ENCODE data around the gene SCAANT1. TPM values are rescaled to one million over a fixed set of nuclear protein-coding genes. Genes with fewer than 3 reads are reported as not detected.

SCAANT1 gene
- total RNA-seq, 5 donors from 2014 or later (not counting 1 experiment from before 2014, with no cell fraction given) = 5.7 TPM; not detected in 4

GRCh38 chr3:63937661-63938651 is 25.8 kb upstream of the SCAANT1 start:
- H3K27ac Mint-ChIP-seq = peak overlapping the region; percentile 49 to 53
- Histone ChIP-seq H3K36me3 (ENCODE audit: control insufficient read depth in 2 of 2, extremely low read depth in 1 of 2, insufficient read depth in 1 of 2, low read length in 1 of 2) (peaks cover under 1 to 1% of the 10 kb centered on the region in 2 donors), H3K4me3 (ENCODE audit: control insufficient read depth in 1 of 2, extremely low read depth in 1 of 2, low read length in 1 of 2) (no peak overlapping the region), H3K4me1 (ENCODE audit: control insufficient read depth in 1 of 2, extremely low read depth in 1 of 2, insufficient read depth in 2 of 2, low read length in 2 of 2) (peaks cover 4 to 12% of the 10 kb centered on the region in 2 experiments), H3K27me3 (replicated peaks in 1 of 2; ENCODE audit: control insufficient read depth in 2 of 2, extremely low read depth in 1 of 2, insufficient read depth in 2 of 2, low read length in 1 of 2) (no peaks in the 10 kb centered on the region), H3K27ac (ENCODE audit: low read length) (no peak overlapping the region), H3K9me3 (no peaks in the 10 kb centered on the region)
- ATAC-seq (replicated peaks in 1 of 4) (peak in 1 of 4 experiments; percentile 45), DNase-seq (peak in 10 of 35 experiments; percentile 14 to 30 (median 22))
- 67% methylated on average over 3 of the region's 6 CpGs for WGBS (ENCODE audit: insufficient coverage)
- POLR2A ChIA-PET = interaction anchor here (0.7 to 1.7 kb wide), 4 partner anchors 13 to 59 kb away, joined by 3 to 4 read pairs (median 4); no protein-coding TSS in a partner anchor
- H3K9me3 Mint-ChIP-seq = no peaks in the 10 kb centered on the region
- H3K4me1 Mint-ChIP-seq = peaks cover 62 to 78% (median 71%) of the 10 kb centered on the region in 3 donors
- CTCF ChIA-PET = interaction anchor here in 1 of 2 donors (1.0 to 1.8 kb wide), 5 partner anchors 9 to 55 kb away, joined by 3 to 7 read pairs (median 3); no protein-coding TSS in a partner anchor
- H3K4me3 Mint-ChIP-seq = no peak overlapping the region
- H3K36me3 Mint-ChIP-seq = peaks cover 9% of the 10 kb centered on the region
- no peaks in the 10 kb centered on the region for H3K27me3 Mint-ChIP-seq

GRCh38 chr3:63936925-63937324 is 24.7 kb upstream of the SCAANT1 start:
- ChIA-PET POLR2A (interaction anchor here (0.8 to 1.0 kb wide), 3 partner anchors 8 to 22 kb away, joined by 3 to 4 read pairs (median 3); no protein-coding TSS in a partner anchor), CTCF (interaction anchor here in 1 of 2 donors (1.0 to 1.8 kb wide), 4 partner anchors 14 to 56 kb away, joined by 3 to 7 read pairs (median 4); no protein-coding TSS in a partner anchor)
- WGBS (ENCODE audit: insufficient coverage) = 100% methylated on average over 2 of the region's 4 CpGs

DNA sequence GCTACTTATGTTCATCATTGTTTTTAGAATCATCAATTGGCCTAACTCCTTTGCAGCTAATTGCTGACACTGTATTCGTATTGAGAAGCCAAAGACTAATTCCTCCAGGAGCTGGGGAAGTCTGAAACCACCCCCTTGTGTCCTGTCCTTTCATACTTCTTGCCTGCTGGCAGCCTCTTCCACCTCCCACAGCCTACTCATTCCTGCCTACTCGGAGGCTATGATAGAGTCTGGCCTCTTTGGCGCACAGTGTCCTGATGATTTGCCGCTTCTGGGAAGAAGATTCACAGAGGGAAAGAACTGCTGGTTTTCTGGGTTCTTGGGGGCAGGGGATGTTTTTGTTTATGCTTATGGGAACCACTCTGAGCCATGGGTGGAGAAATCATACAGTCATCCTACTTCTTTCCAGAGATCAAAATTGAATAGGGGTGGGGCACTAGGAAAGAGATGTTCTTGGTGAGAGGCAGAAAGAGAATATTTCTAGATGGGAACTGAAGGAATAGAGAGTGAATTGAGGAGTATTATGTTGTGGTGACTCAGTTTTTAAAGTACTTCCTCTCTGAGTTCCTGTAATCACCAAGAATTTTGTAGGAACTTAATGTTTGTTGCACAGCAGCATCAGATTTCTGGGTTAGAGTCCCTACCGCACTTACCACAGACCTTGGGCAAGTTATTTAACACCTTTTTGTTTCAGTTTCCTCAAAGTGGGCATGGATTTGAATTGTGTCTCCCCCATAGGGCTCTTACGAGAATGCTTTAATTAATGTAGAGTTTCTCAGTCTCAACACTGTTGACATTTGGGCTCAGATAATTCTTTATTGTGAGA is 22.1 kb upstream of the SCAANT1 start:
- 100% methylated on average over 1 of the region's 6 CpGs for WGBS (ENCODE audit: insufficient coverage)
- peak in 13 of 35 experiments; percentile 10 to 71 (median 19) for DNase-seq
- peak overlapping the region; percentile 75 for H3K27ac Mint-ChIP-seq
- H3K27me3 Mint-ChIP-seq = no peaks in the 10 kb centered on the region
- peaks cover 9 to 16% of the 10 kb centered on the region in 2 experiments for H3K4me1 ChIP-seq (ENCODE audit: control insufficient read depth in 1 of 2, extremely low read depth in 1 of 2, insufficient read depth in 2 of 2, low read length in 2 of 2)
- peak in 3 of 4 experiments; percentile 43 to 67 (median 66) for ATAC-seq (replicated peaks in 1 of 4)
- H3K36me3 Mint-ChIP-seq = peaks cover 9% of the 10 kb centered on the region
- H3K27ac ChIP-seq (ENCODE audit: low read length) = peak overlapping the region; percentile 65
- no peaks in the 10 kb centered on the region for H3K36me3 ChIP-seq (ENCODE audit: control insufficient read depth in 2 of 2, extremely low read depth in 1 of 2, insufficient read depth in 1 of 2, low read length in 1 of 2)
- no peak overlapping the region for H3K4me3 ChIP-seq (ENCODE audit: control insufficient read depth in 1 of 2, extremely low read depth in 1 of 2, low read length in 1 of 2)
- no peaks in the 10 kb centered on the region for H3K9me3 Mint-ChIP-seq
- H3K27me3 ChIP-seq (replicated peaks in 1 of 2; ENCODE audit: control insufficient read depth in 2 of 2, extremely low read depth in 1 of 2, insufficient read depth in 2 of 2, low read length in 1 of 2) = no peaks in the 10 kb centered on the region
- no peaks in the 10 kb centered on the region for H3K9me3 ChIP-seq
- peak overlapping the region; percentile 14 to 29 (median 22) for H3K4me3 Mint-ChIP-seq
- ChIA-PET POLR2A (interaction anchor here in 1 of 2 donors (0.7 kb wide), 1 partner anchor 82 kb away, joined by 3 read pairs; no protein-coding TSS in a partner anchor), CTCF (interaction anchor here in 1 of 2 donors (0.7 to 1.1 kb wide), 3 partner anchors 28 to 82 kb away, joined by 3 to 4 read pairs (median 3); no protein-coding TSS in a partner anchor)
- H3K4me1 Mint-ChIP-seq = peaks cover 62 to 86% (median 84%) of the 10 kb centered on the region in 3 donors

More at GRCh38 chr3:63936925-63937324, 24.7 kb upstream of the SCAANT1 start:
- Mint-ChIP-seq H3K27me3 (no peaks in the 10 kb centered on the region), H3K4me1 (peaks cover 62 to 82% (median 79%) of the 10 kb centered on the region in 3 donors), H3K4me3 (no peak overlapping the region), H3K36me3 (peaks cover 6% of the 10 kb centered on the region), H3K9me3 (no peaks in the 10 kb centered on the region), H3K27ac (peak overlapping the region in 1 of 2 donors; percentile 9)
- Histone ChIP-seq H3K4me1 (ENCODE audit: control insufficient read depth in 1 of 2, extremely low read depth in 1 of 2, insufficient read depth in 2 of 2, low read length in 2 of 2) (peaks cover 9 to 16% of the 10 kb centered on the region in 2 experiments), H3K27ac (ENCODE audit: low read length) (no peak overlapping the region), H3K9me3 (no peaks in the 10 kb centered on the region), H3K4me3 (ENCODE audit: control insufficient read depth in 1 of 2, extremely low read depth in 1 of 2, low read length in 1 of 2) (no peak overlapping the region), H3K27me3 (replicated peaks in 1 of 2; ENCODE audit: control insufficient read depth in 2 of 2, extremely low read depth in 1 of 2, insufficient read depth in 2 of 2, low read length in 1 of 2) (no peaks in the 10 kb centered on the region), H3K36me3 (ENCODE audit: control insufficient read depth in 2 of 2, extremely low read depth in 1 of 2, insufficient read depth in 1 of 2, low read length in 1 of 2) (no peaks in the 10 kb centered on the region)
- no peak for DNase-seq
- ATAC-seq (replicated peaks in 1 of 4) = no peak

DNA sequence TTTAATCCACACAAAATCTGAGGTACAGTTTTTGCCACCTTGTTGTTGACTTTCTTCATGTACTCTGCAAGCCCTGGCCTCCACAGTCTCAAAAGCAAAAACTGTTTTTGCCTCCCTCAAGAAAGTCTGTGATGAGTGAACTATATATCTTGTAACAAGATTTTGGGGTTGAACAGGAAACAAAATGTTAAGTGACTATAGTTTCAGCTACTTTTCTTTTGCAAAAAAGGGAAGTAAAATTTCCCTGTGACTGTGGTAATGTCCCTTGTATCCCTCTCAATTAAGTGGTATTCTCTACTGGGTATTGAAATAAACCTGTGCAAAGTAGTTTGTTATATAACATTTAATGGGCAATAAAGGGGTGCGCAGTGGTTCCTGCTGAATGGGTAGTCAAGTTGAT is 21.3 kb upstream of the SCAANT1 start:
- ChIA-PET POLR2A (interaction anchor here in 1 of 2 donors (0.7 kb wide), 1 partner anchor 83 kb away, joined by 3 read pairs; no protein-coding TSS in a partner anchor), CTCF (interaction anchor here in 1 of 2 donors (0.7 to 1.1 kb wide), 2 partner anchors 29 to 45 kb away, joined by 3 to 4 read pairs; no protein-coding TSS in a partner anchor)
- ATAC-seq (replicated peaks in 1 of 4) (no peak), DNase-seq (no peak)
- peaks cover 64 to 87% (median 86%) of the 10 kb centered on the region in 3 donors for H3K4me1 Mint-ChIP-seq
- 100% methylated on average over 1 of the region's 1 CpG for WGBS (ENCODE audit: insufficient coverage)
- H3K36me3 Mint-ChIP-seq = peaks cover 6% of the 10 kb centered on the region
- peak overlapping the region in 1 of 3 donors; percentile 22 for H3K4me3 Mint-ChIP-seq
- no peaks in the 10 kb centered on the region for H3K9me3 Mint-ChIP-seq
- Histone ChIP-seq H3K4me3 (ENCODE audit: control insufficient read depth in 1 of 2, extremely low read depth in 1 of 2, low read length in 1 of 2) (no peak overlapping the region), H3K4me1 (ENCODE audit: control insufficient read depth in 1 of 2, extremely low read depth in 1 of 2, insufficient read depth in 2 of 2, low read length in 2 of 2) (peaks cover 9 to 16% of the 10 kb centered on the region in 2 experiments), H3K36me3 (ENCODE audit: control insufficient read depth in 2 of 2, extremely low read depth in 1 of 2, insufficient read depth in 1 of 2, low read length in 1 of 2) (no peaks in the 10 kb centered on the region), H3K27ac (ENCODE audit: low read length) (peak overlapping the region; percentile 28), H3K9me3 (no peaks in the 10 kb centered on the region), H3K27me3 (replicated peaks in 1 of 2; ENCODE audit: control insufficient read depth in 2 of 2, extremely low read depth in 1 of 2, insufficient read depth in 2 of 2, low read length in 1 of 2) (no peaks in the 10 kb centered on the region)
- H3K27me3 Mint-ChIP-seq = no peaks in the 10 kb centered on the region
- H3K27ac Mint-ChIP-seq = peak overlapping the region; percentile 75

DNA sequence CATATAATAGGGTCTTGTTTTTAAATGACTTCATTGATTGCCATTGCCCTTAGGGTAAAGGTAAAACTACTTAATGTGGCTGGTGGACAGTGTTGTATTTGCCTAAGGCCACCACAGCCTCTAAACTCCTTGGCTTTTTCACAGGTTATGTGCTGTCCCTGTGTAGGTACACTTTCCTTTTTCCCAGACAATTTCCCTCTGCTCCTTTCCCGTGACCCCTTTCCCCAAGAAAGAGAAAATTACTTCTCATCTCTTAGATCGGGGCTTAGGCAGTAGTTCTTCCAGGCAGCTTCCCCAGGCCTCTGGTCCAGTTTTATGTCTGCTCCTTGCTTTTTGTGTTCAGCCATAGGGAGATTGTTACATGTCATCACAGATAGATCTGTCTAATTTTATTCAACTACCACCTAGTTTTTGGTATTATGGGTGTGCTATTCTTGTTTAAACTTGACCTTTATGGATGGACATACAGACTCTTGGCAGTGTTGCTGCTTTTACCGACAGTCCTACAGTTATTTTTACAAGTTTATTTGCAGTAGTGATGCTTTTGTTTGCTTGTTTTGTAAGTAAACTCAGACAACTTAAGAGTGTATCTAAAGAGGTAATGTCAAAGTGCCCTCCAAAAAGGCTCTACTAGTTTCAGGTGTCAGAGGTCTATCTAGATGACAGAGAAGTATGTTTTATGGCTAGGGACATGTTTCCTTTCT is 20.5 kb upstream of the SCAANT1 start:
- 100% methylated on average over 1 of the region's 3 CpGs for WGBS (ENCODE audit: insufficient coverage)
- Mint-ChIP-seq H3K36me3 (peaks cover 9% of the 10 kb centered on the region), H3K4me1 (peaks cover 67 to 83% (median 83%) of the 10 kb centered on the region in 3 donors), H3K27ac (peak overlapping the region; percentile 75), H3K9me3 (no peaks in the 10 kb centered on the region), H3K4me3 (no peak overlapping the region), H3K27me3 (no peaks in the 10 kb centered on the region)
- Histone ChIP-seq H3K27ac (ENCODE audit: low read length) (peak overlapping the region; percentile 17), H3K9me3 (no peaks in the 10 kb centered on the region), H3K4me3 (ENCODE audit: control insufficient read depth in 1 of 2, extremely low read depth in 1 of 2, low read length in 1 of 2) (no peak overlapping the region), H3K27me3 (replicated peaks in 1 of 2; ENCODE audit: control insufficient read depth in 2 of 2, extremely low read depth in 1 of 2, insufficient read depth in 2 of 2, low read length in 1 of 2) (no peaks in the 10 kb centered on the region), H3K36me3 (ENCODE audit: control insufficient read depth in 2 of 2, extremely low read depth in 1 of 2, insufficient read depth in 1 of 2, low read length in 1 of 2) (no peaks in the 10 kb centered on the region), H3K4me1 (ENCODE audit: control insufficient read depth in 1 of 2, extremely low read depth in 1 of 2, insufficient read depth in 2 of 2, low read length in 2 of 2) (peaks cover 8 to 16% of the 10 kb centered on the region in 2 experiments)
- POLR2A ChIA-PET = interaction anchor here in 1 of 2 donors (0.7 kb wide), 1 partner anchor 129 kb away, joined by 3 read pairs; no protein-coding TSS in a partner anchor
- DNase-seq (no peak), ATAC-seq (replicated peaks in 1 of 4) (no peak)
- CTCF ChIA-PET = interaction anchor here in 1 of 2 donors (1.1 kb wide), 1 partner anchor 46 kb away, joined by 4 read pairs; no protein-coding TSS in a partner anchor
